Stimulated activated memory B cell treated with anti-CD40 and anti-IgM and Interleukin-4, amounts not matched to agents 10 μg/mL and 1 μg/mL and 100 μg/mL, for 72 hours (primary cell): ENCODE results near the gene HRAS.
"Not testable (repeated sequence)": the region's sequence is repeated elsewhere in the genome, so short reads cannot be mapped to it uniquely, and the experiment has no call there.

ENCODE experiments used
- ATAC-seq: fragments of 150-1000 bp; cut with Tn5 transposase; 2 replicates; pipeline ENCODE4 v1.10.0; 2021
- H3K27ac Mint-ChIP-seq: one replicate; pipeline ENCODE4 v1.8.0; 2022; ENCODE audit warnings: mild to moderate bottlenecking, mixed read lengths
- H3K27me3 Mint-ChIP-seq: one replicate; pipeline ENCODE4 v1.8.0; 2022; ENCODE audit warnings: mixed read lengths
- H3K36me3 Mint-ChIP-seq: one replicate; pipeline ENCODE4 v1.8.0; 2022; ENCODE audit warnings: mixed read lengths
- H3K4me1 Mint-ChIP-seq: one replicate; pipeline ENCODE4 v1.8.0; 2022; ENCODE audit warnings: mixed read lengths
- H3K4me3 Mint-ChIP-seq: one replicate; pipeline ENCODE4 v1.8.0; 2022; ENCODE audit warnings: mild to moderate bottlenecking, moderate library complexity, mixed read lengths
- H3K9me3 Mint-ChIP-seq: one replicate; pipeline ENCODE4 v1.8.0; 2022; ENCODE audit warnings: mixed read lengths

The HRAS gene

DNA sequence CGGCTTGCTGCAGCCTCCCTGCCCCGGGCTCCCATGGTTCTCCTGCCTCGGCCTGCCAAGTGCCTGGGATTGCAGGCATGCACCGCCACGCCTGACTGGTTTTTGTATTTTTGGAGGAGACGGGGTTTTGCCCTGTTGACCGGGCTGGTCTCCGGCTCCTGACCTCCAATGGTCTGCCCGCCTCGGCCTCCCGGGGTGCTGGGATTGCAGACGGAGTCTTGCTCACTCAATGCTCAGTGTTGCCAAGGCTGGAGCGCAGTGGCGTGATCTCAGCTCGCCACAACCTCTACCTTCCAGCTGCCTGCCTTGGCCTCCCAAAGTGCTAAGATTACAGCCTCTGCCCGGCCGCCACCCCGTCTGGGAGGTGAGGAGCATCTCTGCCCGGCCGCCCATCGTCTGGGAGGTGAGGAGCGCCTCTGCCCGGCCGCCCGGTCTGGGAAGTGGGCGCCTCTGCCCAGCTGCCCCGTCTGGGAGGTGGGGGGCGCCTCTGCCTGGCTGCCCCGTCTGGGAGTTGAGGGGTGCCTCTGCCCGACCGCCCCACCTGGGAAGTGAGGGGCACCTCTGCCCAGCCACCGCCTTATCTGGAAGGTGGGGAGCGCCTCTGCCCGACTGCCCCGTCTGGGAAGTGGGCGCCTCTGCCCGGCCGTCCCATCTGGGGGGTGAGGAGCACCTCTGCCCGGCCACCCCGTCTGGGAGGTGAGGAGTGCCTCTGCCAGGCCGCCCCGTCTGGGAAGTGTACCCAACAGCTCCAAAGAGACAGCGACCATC lies 18.3 kb downstream of the HRAS start:
- H3K27me3 Mint-ChIP-seq, H3K27ac Mint-ChIP-seq, H3K4me3 Mint-ChIP-seq, H3K9me3 Mint-ChIP-seq, ATAC-seq: not testable (repeated sequence)
- Mint-ChIP-seq H3K36me3 (peaks cover 19% of the 10 kb centered on the region), H3K4me1 (peaks cover 18% of the 10 kb centered on the region)

DNA sequence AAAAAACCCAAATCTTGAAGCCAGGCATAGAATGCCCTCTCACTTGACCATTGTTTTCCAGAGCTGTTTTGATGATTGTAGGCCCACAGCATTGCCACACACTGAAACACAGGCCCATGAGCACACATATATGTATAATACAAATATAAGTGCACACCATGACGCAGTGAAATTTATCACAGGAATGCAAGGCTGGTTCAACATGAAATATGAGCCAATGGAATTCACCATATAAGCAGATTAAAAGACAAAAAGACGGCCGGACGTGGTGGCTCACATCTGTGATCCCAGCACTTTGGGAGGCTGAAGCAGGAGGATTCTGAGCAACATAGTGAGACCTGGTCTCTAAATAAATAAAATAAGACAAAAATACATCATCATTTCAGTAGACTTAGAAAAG lies 19.0 kb downstream of the HRAS start:
- Mint-ChIP-seq H3K36me3 (peaks cover 24% of the 10 kb centered on the region), H3K4me1 (peaks cover 23% of the 10 kb centered on the region), H3K4me3 (no peak overlapping the region), H3K27ac (no peak overlapping the region), H3K9me3 (peaks cover 5% of the 10 kb centered on the region), H3K27me3 (no peaks in the 10 kb centered on the region)
- ATAC-seq, result no peak

DNA sequence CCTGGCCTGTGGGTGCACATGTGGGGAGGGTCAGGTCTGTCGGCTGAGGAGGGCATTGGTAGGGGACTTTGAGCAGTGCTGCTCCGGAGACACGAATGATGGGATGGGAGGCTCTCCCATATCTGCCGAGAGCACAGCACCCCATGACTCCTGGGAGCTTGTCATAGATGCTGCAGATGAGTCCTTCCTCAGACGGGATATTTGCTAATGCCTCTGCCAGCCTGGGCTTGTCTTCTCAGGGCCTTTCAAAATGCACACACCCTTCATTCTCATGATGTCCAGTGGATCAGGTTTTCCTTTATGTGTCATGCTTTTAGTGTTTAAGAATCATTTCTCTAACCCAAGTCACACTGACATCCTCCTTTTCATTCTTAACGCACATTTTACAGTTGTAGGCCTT lies 20.2 kb downstream of the HRAS start:
- H3K27ac Mint-ChIP-seq, result no peak overlapping the region
- H3K4me1 Mint-ChIP-seq, result peaks cover 24% of the 10 kb centered on the region
- H3K36me3 Mint-ChIP-seq, result peaks cover 26% of the 10 kb centered on the region
- H3K27me3 Mint-ChIP-seq, result no peaks in the 10 kb centered on the region
- peaks cover 5% of the 10 kb centered on the region for H3K9me3 Mint-ChIP-seq
- H3K4me3 Mint-ChIP-seq, result no peak overlapping the region
- no peak for ATAC-seq

DNA sequence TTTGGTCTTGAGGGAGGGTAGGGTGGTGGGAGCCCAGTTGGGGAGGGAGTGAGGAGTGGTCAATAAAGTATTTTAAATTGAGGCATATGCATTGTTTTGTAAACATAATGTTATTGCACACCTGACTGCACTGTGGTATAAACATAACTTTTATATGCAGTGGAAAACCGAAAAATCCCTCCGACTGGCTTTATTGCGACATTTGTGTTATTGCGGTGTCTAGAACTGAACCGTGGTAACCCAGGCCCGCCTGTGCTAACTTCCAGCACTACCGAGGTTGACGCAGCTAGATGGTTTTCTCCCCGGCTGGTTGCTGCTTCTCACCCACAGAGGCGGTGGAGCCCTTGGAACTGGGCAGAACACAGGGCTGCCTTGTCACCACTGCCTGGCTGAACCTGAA lies 20.8 kb downstream of the HRAS start:
- Mint-ChIP-seq H3K36me3 (peaks cover 31% of the 10 kb centered on the region), H3K4me1 (peaks cover 24% of the 10 kb centered on the region), H3K27ac (no peak overlapping the region), H3K4me3 (no peak overlapping the region), H3K27me3 (no peaks in the 10 kb centered on the region), H3K9me3 (peaks cover 5% of the 10 kb centered on the region)
- ATAC-seq, result no peak

DNA sequence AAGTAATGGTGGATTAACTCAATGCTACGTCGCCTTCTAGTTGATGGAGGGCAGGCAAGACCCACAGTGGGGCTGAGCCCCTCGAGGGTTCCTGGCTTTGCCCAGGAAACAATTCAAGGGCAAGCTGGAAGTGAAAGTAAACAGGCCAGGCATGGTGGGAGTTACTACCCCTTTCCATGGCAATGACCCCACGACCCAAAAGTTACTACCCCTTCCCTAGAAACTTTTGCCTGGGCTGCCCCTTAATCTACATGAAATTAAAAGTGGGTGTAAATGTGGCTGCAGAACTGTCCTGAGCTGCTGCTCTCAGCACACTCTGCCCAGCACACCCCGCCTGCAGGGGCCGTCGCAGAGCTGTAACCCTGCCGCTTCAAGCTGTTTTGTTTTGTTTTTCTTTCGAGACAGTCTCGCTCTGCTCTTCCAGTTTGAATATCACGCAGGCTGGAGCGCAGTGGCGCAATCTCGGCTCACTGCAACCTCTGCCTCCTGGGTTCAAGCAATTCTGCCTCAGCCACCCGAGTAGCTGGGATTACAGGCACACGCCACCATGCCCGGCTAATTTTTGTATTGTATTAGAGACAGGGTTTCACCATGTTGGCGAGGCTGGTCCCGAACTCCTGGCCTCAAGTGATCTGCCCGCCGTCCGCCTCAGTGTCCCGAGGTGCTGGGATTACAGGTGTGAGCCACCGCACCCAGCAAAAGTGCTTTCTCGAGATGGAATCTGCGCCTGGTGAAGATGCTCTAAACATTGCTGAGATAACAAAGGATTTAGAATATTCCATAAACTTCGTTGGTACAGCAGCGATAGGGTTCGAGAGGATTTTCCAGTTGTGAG lies 22.4 kb downstream of the HRAS start:
- Mint-ChIP-seq H3K36me3 (peaks cover 32% of the 10 kb centered on the region), H3K27me3 (no peaks in the 10 kb centered on the region), H3K4me3 (no peak overlapping the region), H3K9me3 (peaks cover 5% of the 10 kb centered on the region), H3K27ac (peak overlapping the region; percentile 27), H3K4me1 (peaks cover 22% of the 10 kb centered on the region)
- ATAC-seq, result no peak

DNA sequence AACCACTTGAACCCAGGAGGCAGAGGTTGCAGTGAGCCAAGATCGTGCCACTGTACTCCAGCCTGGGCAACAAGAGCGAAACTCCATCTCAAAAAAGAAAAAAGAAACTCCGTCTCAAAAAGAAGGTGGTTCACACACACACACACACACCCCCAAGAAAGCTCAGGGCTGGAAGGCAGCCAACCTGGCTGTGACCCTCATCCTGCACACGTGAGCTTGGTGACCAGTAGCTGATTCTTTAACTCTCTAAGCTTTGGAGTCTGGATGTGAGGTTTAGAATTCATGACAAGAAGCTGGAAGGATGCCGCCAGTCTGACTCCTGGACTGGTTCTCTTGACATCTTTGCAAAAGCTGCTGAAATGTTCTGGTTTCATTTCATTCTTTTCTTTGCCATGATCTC lies 26.4 kb downstream of the HRAS start:
- Mint-ChIP-seq H3K4me1 (peaks cover 46% of the 10 kb centered on the region), H3K27ac (no peak overlapping the region), H3K36me3 (peaks cover 19% of the 10 kb centered on the region), H3K9me3 (no peaks in the 10 kb centered on the region), H3K27me3 (no peaks in the 10 kb centered on the region), H3K4me3 (no peak overlapping the region)
- no peak for ATAC-seq

DNA sequence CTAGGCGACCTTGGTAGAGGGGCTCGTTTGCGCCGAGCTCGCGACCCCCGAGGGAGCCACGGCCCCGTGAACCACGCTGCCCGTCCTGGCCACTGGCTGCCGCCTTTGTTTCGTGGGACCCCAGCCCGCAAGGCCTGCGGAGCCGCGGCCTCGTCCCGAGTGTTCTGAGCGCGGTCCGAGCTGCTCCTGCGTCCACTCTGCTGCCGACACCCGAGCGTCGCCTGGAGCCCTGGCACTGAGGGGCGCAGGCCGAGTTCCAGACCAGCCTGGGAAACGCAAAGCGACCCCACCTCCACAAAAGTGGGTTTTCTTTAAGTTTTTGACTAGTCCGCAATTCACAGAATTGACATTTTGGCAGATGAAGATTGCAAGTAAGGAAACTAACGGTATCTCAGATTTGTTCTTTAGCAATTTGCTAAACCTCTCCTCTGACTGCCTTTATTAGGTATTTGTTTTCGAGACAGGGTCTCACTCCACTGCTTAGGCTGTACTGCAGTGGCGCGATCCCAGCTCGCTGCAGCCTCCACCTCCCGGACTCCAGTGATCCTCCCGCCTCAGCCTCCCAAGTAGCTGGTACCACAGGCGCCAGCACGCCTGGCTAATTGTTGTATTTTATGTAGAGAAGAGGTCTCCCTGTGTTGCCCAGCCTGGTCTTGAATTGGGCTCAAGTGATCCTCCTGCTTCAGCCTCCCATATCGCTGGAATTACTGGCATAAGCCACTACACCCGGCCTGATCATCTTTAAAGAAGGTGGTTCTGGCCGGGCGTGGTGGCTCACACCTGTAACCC lies 27.5 kb downstream of the HRAS start:
- peak overlapping the region; percentile 98 for H3K4me3 Mint-ChIP-seq
- ATAC-seq, result no peak
- H3K27ac Mint-ChIP-seq, result peak overlapping the region; percentile 100
- H3K4me1 Mint-ChIP-seq, result peaks cover 51% of the 10 kb centered on the region
- no peaks in the 10 kb centered on the region for H3K27me3 Mint-ChIP-seq
- no peaks in the 10 kb centered on the region for H3K9me3 Mint-ChIP-seq
- peaks cover 19% of the 10 kb centered on the region for H3K36me3 Mint-ChIP-seq

DNA sequence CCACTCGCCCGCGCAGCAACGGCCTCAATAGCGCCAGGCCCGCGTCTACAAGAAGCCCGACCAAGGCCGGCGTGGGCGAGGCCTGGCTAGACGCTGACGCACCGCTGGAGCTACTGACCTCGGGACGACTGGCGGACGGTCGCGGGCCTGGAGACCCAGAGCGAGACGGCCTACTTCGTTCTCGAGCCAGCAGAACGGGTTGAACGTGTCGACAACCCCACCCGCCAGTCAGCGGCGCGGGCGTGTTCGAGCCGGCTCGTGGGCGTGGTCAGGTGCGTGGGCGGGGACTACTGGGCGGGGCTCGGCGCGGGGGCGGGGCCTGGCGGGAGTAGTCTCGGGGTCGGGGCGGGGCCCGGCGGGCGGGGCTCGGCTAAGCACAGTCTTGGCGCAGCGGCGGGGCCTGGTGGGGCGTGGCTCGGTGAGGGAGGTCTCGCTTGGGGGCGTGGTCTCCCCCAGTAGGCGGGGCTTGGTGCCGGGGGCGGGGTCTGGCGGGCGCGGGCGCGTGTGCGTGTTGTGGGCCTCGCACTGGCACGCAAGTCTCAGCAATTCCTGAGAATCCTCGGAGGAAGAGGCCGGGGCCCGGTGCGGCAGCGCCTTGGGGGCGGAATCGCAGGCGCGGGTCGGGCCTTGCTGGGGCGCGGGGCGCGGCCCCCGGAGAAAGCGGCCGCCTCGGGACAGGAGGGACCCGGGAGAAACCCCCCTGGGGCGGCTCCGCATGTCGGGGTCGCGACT lies 28.2 kb downstream of the HRAS start, which contains the start of gene RNH1:
Gene RNH1, minus strand, starts transcription at position 248 of the 732 bp plus-strand sequence. CDS start 5,080 bp downstream, outside the sequence.
- no peaks in the 10 kb centered on the region for H3K9me3 Mint-ChIP-seq

DNA sequence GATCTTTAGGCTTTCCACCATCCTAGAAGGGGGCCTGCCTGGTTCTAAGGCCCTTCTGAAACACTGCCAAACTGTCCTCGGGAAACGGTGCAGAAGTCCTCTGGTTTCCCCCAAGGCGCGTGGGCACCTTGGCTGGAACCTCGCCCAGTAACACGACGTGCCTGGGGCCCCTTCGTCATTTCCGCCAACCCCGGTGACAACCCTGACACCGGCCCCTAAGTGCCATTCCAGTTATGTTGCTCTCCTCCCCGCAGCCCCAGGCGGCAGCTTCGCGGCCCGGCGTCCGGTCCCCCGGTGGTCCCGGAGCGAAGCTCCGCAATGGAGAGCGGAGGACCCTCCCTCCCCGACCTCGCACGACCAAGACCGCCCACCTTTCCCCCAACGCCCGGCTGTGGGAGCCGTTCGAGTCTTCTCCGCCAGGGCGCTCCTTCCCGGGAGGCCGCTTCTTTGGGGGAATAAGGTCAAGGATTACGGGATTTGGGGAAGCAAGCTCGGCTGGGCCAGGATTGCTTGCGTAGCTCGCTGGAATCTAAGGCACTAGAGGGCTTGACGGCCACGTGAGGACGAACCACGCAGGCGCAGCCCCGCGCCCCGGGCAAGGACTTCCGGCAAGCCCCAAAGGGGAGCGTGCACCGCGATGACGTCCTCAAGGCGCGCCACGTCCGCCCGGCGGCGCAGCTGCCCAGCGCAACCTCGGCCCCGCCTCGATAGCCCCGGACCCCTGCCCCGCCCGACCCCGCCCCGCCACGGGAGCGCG lies 29.0 kb downstream of the HRAS start:
- ATAC-seq, result peak; percentile 88
- peak overlapping the region; percentile 100 for H3K27ac Mint-ChIP-seq
- no peaks in the 10 kb centered on the region for H3K9me3 Mint-ChIP-seq

More for the DNA sequence above, 28.2 kb downstream of the HRAS start, which contains the start of gene RNH1:
- peak; percentile 89 for ATAC-seq
- peaks cover 19% of the 10 kb centered on the region for H3K36me3 Mint-ChIP-seq
- no peaks in the 10 kb centered on the region for H3K27me3 Mint-ChIP-seq
- peak within 1 kb of the TSS; percentile 100 for H3K27ac Mint-ChIP-seq
- H3K4me3 Mint-ChIP-seq, result peak within 1 kb of the TSS; percentile 98
- peaks cover 51% of the 10 kb centered on the region for H3K4me1 Mint-ChIP-seq

DNA sequence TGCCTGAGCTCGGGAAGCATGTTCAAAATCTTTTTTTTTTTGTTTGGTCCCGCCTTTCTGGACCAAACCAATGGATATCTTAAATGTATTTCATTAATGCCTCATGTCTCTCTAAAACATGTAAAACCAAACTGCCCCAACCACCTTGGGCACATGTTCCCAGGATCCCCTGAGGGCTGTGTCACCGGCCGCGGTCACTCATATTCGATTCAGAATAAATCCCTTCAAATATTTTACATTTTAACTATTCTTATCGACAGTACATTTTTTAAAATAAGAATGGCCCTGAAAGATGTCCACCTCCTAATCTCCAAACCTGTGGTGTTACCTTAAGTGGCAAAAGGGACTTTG lies 30.4 kb downstream of the HRAS start:
- ATAC-seq, result no peak
- Mint-ChIP-seq H3K36me3 (peaks cover 31% of the 10 kb centered on the region), H3K27ac (peak overlapping the region; percentile 100), H3K4me3 (peak overlapping the region; percentile 98), H3K27me3 (no peaks in the 10 kb centered on the region), H3K9me3 (no peaks in the 10 kb centered on the region), H3K4me1 (peaks cover 66% of the 10 kb centered on the region)

More for the DNA sequence above, 29.0 kb downstream of the HRAS start:
- H3K4me1 Mint-ChIP-seq, result peaks cover 54% of the 10 kb centered on the region
- peak overlapping the region; percentile 98 for H3K4me3 Mint-ChIP-seq
- peaks cover 21% of the 10 kb centered on the region for H3K36me3 Mint-ChIP-seq
- no peaks in the 10 kb centered on the region for H3K27me3 Mint-ChIP-seq

DNA sequence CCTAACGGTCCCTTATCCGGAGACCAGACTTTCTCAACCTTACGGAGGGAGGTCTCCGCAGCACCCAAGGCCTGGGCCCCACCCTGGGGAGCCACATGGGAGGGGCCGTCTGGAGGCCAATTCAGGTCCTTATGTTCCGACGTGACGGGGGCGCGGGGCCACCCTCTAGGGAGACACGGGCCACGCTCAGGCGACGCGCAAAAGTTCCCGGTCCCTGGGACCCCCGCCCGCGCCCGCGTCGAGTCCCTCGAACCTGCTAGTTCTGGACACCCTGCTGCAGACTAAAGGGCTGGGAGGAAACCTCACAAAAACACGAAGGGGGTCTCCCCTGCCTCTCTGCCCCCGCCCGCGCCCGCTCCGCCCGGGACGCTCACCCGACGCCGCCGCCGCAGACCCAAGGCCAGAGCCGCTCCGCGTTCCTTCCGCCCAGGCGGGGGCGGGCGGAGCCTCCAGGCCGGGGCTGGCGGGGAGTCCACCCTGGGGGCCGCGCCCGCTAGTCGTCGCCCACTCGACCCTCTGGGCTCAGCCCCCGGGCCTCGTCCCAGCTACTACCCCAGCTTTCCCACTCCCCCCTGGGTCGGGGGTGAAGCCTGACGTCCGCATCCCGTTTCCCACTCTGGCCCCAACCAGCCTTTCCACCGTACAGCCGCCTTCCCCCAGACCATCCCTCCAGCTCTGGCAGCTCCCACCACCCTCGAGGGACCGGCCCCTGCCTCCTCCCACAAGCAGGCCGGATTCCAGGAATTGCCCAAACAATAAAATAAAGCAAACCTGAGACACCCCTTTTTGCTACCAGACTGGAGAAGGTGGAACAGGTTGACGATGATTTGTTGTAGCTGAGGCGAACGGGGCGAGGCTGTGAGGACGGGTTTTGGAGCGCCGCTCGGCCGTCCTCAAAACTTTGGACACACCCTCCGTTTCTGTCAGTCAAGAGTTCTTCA lies 31.1 kb downstream of the HRAS start:
- H3K27ac Mint-ChIP-seq, result peak overlapping the region; percentile 100
- H3K4me1 Mint-ChIP-seq, result peaks cover 66% of the 10 kb centered on the region
- H3K27me3 Mint-ChIP-seq, result no peaks in the 10 kb centered on the region
- peaks cover 34% of the 10 kb centered on the region for H3K36me3 Mint-ChIP-seq
- peak overlapping the region; percentile 98 for H3K4me3 Mint-ChIP-seq
- no peak for ATAC-seq
- H3K9me3 Mint-ChIP-seq, result no peaks in the 10 kb centered on the region

DNA sequence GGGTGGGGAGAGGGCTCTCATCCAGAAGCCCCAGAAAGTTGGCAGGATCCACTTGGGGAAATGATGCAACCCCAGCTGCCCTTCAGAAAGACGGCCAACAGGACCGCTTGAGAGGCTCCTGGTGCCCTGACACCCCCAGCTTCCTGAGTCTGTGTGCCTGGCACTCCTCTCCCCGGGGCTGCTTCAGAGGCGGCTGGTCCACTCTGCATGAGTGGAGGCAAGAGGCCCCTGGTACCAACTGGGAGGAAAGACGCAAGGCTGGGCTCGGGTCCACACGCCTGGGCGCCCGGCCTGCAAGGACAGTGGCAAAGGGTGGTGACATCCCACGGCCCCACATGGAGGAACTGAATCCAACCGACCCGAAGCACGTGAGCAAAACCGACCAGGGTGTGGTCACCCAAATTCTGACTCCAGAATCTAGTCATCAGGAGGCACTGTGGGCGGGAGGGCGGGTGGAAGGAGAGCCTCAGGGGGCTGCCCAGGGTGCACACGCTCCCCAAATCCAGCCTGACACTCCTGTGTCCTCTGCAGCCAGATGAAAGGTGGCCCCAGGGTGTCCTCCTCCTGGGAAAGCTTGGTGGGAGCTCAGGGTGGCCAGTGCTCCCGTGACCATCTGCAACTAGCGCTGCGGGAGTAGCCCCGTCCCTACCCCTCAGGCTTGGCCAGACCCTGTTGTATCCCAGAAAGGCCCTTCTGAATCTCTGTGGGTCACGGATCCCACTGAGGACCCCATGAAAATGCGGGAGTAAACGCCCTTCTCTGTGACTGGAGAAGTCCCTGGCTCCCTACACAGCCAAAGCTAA lies 32.0 kb downstream of the HRAS start:
- Mint-ChIP-seq H3K4me3 (peak overlapping the region; percentile 98), H3K4me1 (peaks cover 65% of the 10 kb centered on the region), H3K36me3 (peaks cover 43% of the 10 kb centered on the region), H3K27ac (peak overlapping the region; percentile 100), H3K27me3 (no peaks in the 10 kb centered on the region), H3K9me3 (no peaks in the 10 kb centered on the region)
- ATAC-seq, result peak; percentile 21
